SK-N-SH treated with all-trans-retinoic acid at 6 μM for 48 hours (cell line): Measurements from ENCODE around the gene GAA.

ENCODE experiments used
- ATAC-seq: fragments of 200-7000 bp; cut with Tn5 transposase; 3 replicates; pipeline ENCODE4 v1.9.1; 2020; ENCODE audit warnings: mild to moderate bottlenecking, moderate library complexity
- CSRNP3 ChIP-seq: fragments of 250-450 bp; sonication (Bioruptor Pico); IDR thresholded peaks from 2 replicates; pipeline ENCODE4 v1.5.1; 2021; ENCODE audit warnings: mild to moderate bottlenecking, moderate library complexity
- OSR1 ChIP-seq: fragments of 250-450 bp; sonication (Bioruptor Pico); IDR thresholded peaks from 2 replicates; pipeline ENCODE4 v1.8.0; 2022; ENCODE audit warnings: moderate library complexity, mild to moderate bottlenecking, inconsistent platforms
- PPARA ChIP-seq: fragments of 250-450 bp; sonication (Bioruptor Pico); IDR thresholded peaks from 2 replicates; pipeline ENCODE4 v1.5.0; 2020; ENCODE audit warnings: mild to moderate bottlenecking, borderline replicate concordance
- TOX ChIP-seq: fragments of 250-450 bp; sonication (Bioruptor Pico); IDR thresholded peaks from 2 replicates; pipeline ENCODE4 v1.8.0; 2021; ENCODE audit warnings: mild to moderate bottlenecking, moderate library complexity, borderline replicate concordance
- ZC3H10 ChIP-seq: fragments of 250-450 bp; sonication (Bioruptor Pico); IDR thresholded peaks from 2 replicates; pipeline ENCODE4 v1.5.1; 2021; ENCODE audit warnings: mild to moderate bottlenecking, moderate library complexity
- ZNF70 ChIP-seq: fragments of 450-650 bp; formaldehyde crosslinking; IDR thresholded peaks from 2 replicates; pipeline ENCODE4 v1.5.0; 2020; ENCODE audit warnings: mild to moderate bottlenecking, moderate library complexity
- ZNF8 ChIP-seq: fragments of 450-650 bp; formaldehyde crosslinking; IDR thresholded peaks from 2 replicates; pipeline ENCODE4 v1.5.0; 2020; ENCODE audit warnings: mild to moderate bottlenecking, moderate library complexity
- TF ChIP-seq, protein P1 (sequence below): fragments of 250-450 bp; sonication (Bioruptor Pico); IDR thresholded peaks from 2 replicates; pipeline ENCODE4 v1.5.1; 2020; ENCODE audit warnings: low read depth, mild to moderate bottlenecking, moderate library complexity
- TF ChIP-seq, protein P2 (sequence below): fragments of 250-450 bp; sonication (Bioruptor Pico); IDR thresholded peaks from 2 replicates; pipeline ENCODE4 v1.8.0; 2020; ENCODE audit warnings: mild to moderate bottlenecking, moderate library complexity, borderline replicate concordance

Gene GAA

GRCh38 chr17:80169107-80169506 lies 67.7 kb downstream of the GAA start:
- TF ChIP-seq ZNF8 (CRISPR knock-in tag) (no peak), PPARA (no peak), ZNF70 (no peak), ZC3H10 (CRISPR knock-in tag) (no peak), TOX (CRISPR knock-in tag) (no peak), OSR1 (CRISPR knock-in tag) (no peak), CSRNP3 (CRISPR knock-in tag) (no peak)
- TF ChIP-seq, protein P1, sequence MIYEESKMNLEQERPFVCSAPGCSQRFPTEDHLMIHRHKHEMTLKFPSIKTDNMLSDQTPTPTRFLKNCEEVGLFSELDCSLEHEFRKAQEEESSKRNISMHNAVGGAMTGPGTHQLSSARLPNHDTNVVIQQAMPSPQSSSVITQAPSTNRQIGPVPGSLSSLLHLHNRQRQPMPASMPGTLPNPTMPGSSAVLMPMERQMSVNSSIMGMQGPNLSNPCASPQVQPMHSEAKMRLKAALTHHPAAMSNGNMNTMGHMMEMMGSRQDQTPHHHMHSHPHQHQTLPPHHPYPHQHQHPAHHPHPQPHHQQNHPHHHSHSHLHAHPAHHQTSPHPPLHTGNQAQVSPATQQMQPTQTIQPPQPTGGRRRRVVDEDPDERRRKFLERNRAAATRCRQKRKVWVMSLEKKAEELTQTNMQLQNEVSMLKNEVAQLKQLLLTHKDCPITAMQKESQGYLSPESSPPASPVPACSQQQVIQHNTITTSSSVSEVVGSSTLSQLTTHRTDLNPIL (CRISPR knock-in tag): no peak
- TF ChIP-seq, protein P2, sequence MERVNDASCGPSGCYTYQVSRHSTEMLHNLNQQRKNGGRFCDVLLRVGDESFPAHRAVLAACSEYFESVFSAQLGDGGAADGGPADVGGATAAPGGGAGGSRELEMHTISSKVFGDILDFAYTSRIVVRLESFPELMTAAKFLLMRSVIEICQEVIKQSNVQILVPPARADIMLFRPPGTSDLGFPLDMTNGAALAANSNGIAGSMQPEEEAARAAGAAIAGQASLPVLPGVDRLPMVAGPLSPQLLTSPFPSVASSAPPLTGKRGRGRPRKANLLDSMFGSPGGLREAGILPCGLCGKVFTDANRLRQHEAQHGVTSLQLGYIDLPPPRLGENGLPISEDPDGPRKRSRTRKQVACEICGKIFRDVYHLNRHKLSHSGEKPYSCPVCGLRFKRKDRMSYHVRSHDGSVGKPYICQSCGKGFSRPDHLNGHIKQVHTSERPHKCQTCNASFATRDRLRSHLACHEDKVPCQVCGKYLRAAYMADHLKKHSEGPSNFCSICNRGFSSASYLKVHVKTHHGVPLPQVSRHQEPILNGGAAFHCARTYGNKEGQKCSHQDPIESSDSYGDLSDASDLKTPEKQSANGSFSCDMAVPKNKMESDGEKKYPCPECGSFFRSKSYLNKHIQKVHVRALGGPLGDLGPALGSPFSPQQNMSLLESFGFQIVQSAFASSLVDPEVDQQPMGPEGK (CRISPR knock-in tag): no peak
- no peak for ATAC-seq
